K562 (cell line): Measurements from ENCODE around the gene PALMD. TPM values are rescaled to one million over a fixed set of nuclear protein-coding genes. Genes with fewer than 3 reads are reported as not detected.

Experiments used
- ARID1B ChIP-seq: fragments of 450-650 bp; IDR thresholded peaks from 2 replicates; pipeline ENCODE4 v1.6.1; 2016; ENCODE audit warnings: antibody characterized with exemption, mild to moderate bottlenecking, inconsistent platforms
- CTBP1 ChIP-seq: fragments of 450-650 bp; IDR thresholded peaks from 2 replicates; pipeline ENCODE4 v1.6.1; 2016; ENCODE audit warnings: borderline replicate concordance
- DEAF1 ChIP-seq: fragments of 450-650 bp; formaldehyde crosslinking; IDR thresholded peaks from 2 replicates; pipeline ENCODE4 v1.4.0; 2020; ENCODE audit warnings: mild to moderate bottlenecking, moderate library complexity
- ELF1 ChIP-seq: fragments of 200-800 bp; sonication (Bioruptor generic); IDR thresholded peaks from 2 replicates; pipeline ENCODE4 v1.6.1; 2016; ENCODE audit warnings: missing genetic modification characterization, missing compliant biosample characterization
- FOXJ3 ChIP-seq: sonication (generic); formaldehyde crosslinking; IDR thresholded peaks from 2 replicates; pipeline ENCODE4 v1.4.0; 2020; ENCODE audit warnings: mild to moderate bottlenecking, missing genetic modification reagents
- FOXM1 ChIP-seq, 2 experiments: fragments of 450-650 bp in 1 of 2; sonication (generic) in 1 of 2; formaldehyde crosslinking in 1 of 2; IDR thresholded peaks; 2 replicates each; pipeline versions ENCODE4 v1.6.1 to v1.9.0; 2017 to 2022; ENCODE audit warnings: low read depth in 2 of 2, mild to moderate bottlenecking in 2 of 2, missing genetic modification reagents in 1 of 2, moderate library complexity in 1 of 2
- GATA2 ChIP-seq: sonication (generic); formaldehyde crosslinking; IDR thresholded peaks from 2 replicates; pipeline ENCODE4 v1.4.0; 2020; ENCODE audit warnings: mild to moderate bottlenecking, missing genetic modification reagents
- MAFG ChIP-seq: fragments of 450-650 bp; conservative IDR thresholded peaks from 2 replicates; pipeline ENCODE4 v1.6.1; 2016; ENCODE audit warnings: missing genetic modification characterization, missing compliant biosample characterization
- MAZ ChIP-seq, 2 experiments: fragments of 450-650 bp in 1 of 2; sonication (generic) in 1 of 2; formaldehyde crosslinking; IDR thresholded peaks in 1 of 2; conservative IDR thresholded peaks in 1 of 2; 2 replicates each; pipeline versions ENCODE4 v1.4.0 to v1.5.0; 2020; ENCODE audit warnings: mild to moderate bottlenecking in 1 of 2, missing genetic modification reagents in 1 of 2
- RBM25 ChIP-seq: fragments of 200-400 bp; formaldehyde crosslinking; IDR thresholded peaks from 2 replicates; pipeline ENCODE4 v1.6.1; 2018; ENCODE audit warnings: low read length, low read depth, moderate library complexity; ENCODE audit not compliant: severe bottlenecking
- RUNX1 ChIP-seq: sonication (generic); IDR thresholded peaks from 2 replicates; pipeline ENCODE4 v1.6.1; 2016; ENCODE audit warnings: antibody characterized with exemption, low read depth
- VEZF1 ChIP-seq: fragments of 200-800 bp; sonication (Bioruptor generic); IDR thresholded peaks from 2 replicates; pipeline ENCODE4 v1.6.1; 2017; ENCODE audit warnings: missing genetic modification characterization, missing compliant biosample characterization
- ZBTB12 ChIP-seq: fragments of 250-450 bp; sonication (Bioruptor Pico); IDR thresholded peaks from 2 replicates; pipeline ENCODE4 v1.4.0; 2020
- ZFP36 ChIP-seq: fragments of 150-350 bp; IDR thresholded peaks from 2 replicates; pipeline ENCODE4 v1.6.1; 2018; ENCODE audit warnings: low read length, low read depth; ENCODE audit not compliant: partially characterized antibody
- ZNF24 ChIP-seq: fragments of 450-650 bp; IDR thresholded peaks from 2 replicates; pipeline ENCODE4 v1.6.1; 2016
- polyA plus RNA-seq, 8 experiments: library from polyadenylated mRNA; depleted of rRNA in 4 of 8; stranded (reverse) in 5 of 8; unstranded in 3 of 8; fragments of >200 nt; fragmentation: Nextera tagmentation in 2 of 8; fragmentation: Illumina TruSeq in 1 of 8; extraction: Ambion mirVana in 2 of 8; extraction: Trizol in 1 of 8; gene quantifications; 2 replicates each; pipeline versions ENCODE4 v1.2.1 to v1.2.3, GENCODE V29; 2011 to 2014; ENCODE audit warnings: inconsistent platforms in 1 of 8, missing spikeins in 1 of 8
- total RNA-seq, 7 experiments: library from RNA; depleted of rRNA in 6 of 7; stranded (reverse); fragments of >200 nt in 6 of 7; fragmentation: Illumina TruSeq in 2 of 7; extraction: Trizol in 2 of 7; gene quantifications; 2 replicates each; pipeline versions ENCODE4 v1.2.1 to v1.2.3, GENCODE V29; 2011 to 2021; ENCODE audit warnings: low replicate concordance in 1 of 7
- TF ChIP-seq, protein P1 (sequence below): fragments of 450-650 bp; IDR thresholded peaks from 2 replicates; pipeline ENCODE4 v1.6.1; 2016; ENCODE audit warnings: antibody characterized with exemption
- TF ChIP-seq, protein P2 (sequence below): fragments of 450-650 bp; IDR thresholded peaks from 2 replicates; pipeline ENCODE4 v1.6.1; 2016
- TF ChIP-seq, protein P3 (sequence below), 2 experiments: IDR thresholded peaks; 2 replicates each; pipeline ENCODE4 v1.6.1; 2012; ENCODE audit warnings: improper control_type of control experiment in 2 of 2, low read depth in 2 of 2, low read length in 2 of 2, borderline replicate concordance in 1 of 2

PALMD gene
- total and polyA plus RNA-seq, 9 of the 15 experiments (the other 6 are each of a cell fraction or from before 2014, with no cell fraction given) = 2.7 to 13.5 (median 5.4) TPM

DNA sequence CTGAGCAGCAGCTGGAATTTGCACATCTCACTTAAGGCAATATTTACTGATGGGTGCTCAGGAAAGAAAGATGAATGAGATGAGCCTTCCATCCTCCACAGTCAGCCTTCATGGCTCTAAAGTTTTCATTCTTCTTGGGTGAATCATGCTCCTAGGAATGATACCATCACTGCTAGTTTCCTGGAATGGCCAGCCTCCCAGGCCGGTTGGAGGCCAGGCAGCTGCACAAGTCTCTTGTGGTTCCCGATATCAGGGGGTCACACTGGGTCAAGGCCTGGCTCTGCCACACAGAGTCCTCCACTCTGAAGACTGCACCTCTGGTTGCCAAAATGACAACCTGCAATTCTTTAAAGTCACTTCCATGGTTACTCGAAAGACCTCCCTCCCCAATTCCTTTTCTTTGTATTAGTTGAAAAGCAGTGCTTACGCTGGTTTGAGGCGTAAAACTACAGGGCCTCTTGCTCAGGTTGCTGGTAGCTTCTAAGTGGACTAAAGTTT is 46.2 kb upstream of the PALMD start (continued):
- TF ChIP-seq ZFP36 (peak; percentile 39), VEZF1 (0 out of 2 replicates have a peak, but pooled peaks have one; percentile 16), ZNF24 (peak; percentile 70; the same call in 1 of the 2 replicates), CTBP1 (peak; percentile 99), FOXM1 (IDR thresholded peaks at IDR 0.05; ENCODE audit: low read depth) (peak; percentile 79), FOXM1 (CRISPR knock-in tag; IDR thresholded peaks at IDR 0.05; ENCODE audit: low read depth) (no peak), ARID1B (peak; percentile 95), DEAF1 (CRISPR knock-in tag) (0 out of 2 replicates have a peak, but pooled peaks have one; percentile 7), ELF1 (peak; percentile 74), FOXJ3 (CRISPR knock-in tag) (no peak), ZBTB12 (CRISPR knock-in tag) (no peak), RBM25 (no peak), MAFG (tag) (no peak), GATA2 (CRISPR knock-in tag) (peak; percentile 88), MAZ (CRISPR knock-in tag; conservative IDR thresholded peaks at IDR 0.05 in 1 of 2, IDR thresholded peaks at IDR 0.05 in 1 of 2) (peak; percentile 70 to 75), RUNX1 (0 out of 2 replicates have a peak, but pooled peaks have one; percentile 48)
- TF ChIP-seq, protein P1, sequence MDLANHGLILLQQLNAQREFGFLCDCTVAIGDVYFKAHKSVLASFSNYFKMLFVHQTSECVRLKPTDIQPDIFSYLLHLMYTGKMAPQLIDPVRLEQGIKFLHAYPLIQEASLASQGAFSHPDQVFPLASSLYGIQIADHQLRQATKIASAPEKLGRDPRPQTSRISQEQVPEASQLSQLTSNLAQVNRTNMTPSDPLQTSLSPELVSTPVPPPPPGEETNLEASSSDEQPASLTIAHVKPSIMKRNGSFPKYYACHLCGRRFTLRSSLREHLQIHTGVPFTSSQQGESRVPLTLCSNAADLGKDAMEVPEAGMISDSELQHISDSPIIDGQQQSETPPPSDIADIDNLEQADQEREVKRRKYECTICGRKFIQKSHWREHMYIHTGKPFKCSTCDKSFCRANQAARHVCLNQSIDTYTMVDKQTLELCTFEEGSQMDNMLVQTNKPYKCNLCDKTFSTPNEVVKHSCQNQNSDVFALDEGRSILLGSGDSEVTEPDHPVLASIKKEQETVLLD = 0 out of 2 replicates have a peak, but pooled peaks have one; percentile 14
- TF ChIP-seq, protein P2, sequence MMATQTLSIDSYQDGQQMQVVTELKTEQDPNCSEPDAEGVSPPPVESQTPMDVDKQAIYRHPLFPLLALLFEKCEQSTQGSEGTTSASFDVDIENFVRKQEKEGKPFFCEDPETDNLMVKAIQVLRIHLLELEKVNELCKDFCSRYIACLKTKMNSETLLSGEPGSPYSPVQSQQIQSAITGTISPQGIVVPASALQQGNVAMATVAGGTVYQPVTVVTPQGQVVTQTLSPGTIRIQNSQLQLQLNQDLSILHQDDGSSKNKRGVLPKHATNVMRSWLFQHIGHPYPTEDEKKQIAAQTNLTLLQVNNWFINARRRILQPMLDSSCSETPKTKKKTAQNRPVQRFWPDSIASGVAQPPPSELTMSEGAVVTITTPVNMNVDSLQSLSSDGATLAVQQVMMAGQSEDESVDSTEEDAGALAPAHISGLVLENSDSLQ = peak; percentile 79
- TF ChIP-seq, protein P3, sequence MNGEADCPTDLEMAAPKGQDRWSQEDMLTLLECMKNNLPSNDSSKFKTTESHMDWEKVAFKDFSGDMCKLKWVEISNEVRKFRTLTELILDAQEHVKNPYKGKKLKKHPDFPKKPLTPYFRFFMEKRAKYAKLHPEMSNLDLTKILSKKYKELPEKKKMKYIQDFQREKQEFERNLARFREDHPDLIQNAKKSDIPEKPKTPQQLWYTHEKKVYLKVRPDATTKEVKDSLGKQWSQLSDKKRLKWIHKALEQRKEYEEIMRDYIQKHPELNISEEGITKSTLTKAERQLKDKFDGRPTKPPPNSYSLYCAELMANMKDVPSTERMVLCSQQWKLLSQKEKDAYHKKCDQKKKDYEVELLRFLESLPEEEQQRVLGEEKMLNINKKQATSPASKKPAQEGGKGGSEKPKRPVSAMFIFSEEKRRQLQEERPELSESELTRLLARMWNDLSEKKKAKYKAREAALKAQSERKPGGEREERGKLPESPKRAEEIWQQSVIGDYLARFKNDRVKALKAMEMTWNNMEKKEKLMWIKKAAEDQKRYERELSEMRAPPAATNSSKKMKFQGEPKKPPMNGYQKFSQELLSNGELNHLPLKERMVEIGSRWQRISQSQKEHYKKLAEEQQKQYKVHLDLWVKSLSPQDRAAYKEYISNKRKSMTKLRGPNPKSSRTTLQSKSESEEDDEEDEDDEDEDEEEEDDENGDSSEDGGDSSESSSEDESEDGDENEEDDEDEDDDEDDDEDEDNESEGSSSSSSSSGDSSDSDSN (IDR thresholded peaks at IDR 0.05; ENCODE audit: borderline replicate concordance in 1 of 2, low read depth in 2 of 2, low read length in 2 of 2) = 0 out of 4 replicates have a peak, but pooled peaks of 1 of the 2 experiments have one; percentile 41
